ENCODE measurements around the gene FRYL.
A peak's percentile ranks its signal among the peaks of the same experiment; 100 is the strongest.
"Not testable (repeated sequence)": the region's sequence is repeated elsewhere in the genome, so short reads cannot be mapped to it uniquely, and the experiment has no call there.

The FRYL gene

DNA sequence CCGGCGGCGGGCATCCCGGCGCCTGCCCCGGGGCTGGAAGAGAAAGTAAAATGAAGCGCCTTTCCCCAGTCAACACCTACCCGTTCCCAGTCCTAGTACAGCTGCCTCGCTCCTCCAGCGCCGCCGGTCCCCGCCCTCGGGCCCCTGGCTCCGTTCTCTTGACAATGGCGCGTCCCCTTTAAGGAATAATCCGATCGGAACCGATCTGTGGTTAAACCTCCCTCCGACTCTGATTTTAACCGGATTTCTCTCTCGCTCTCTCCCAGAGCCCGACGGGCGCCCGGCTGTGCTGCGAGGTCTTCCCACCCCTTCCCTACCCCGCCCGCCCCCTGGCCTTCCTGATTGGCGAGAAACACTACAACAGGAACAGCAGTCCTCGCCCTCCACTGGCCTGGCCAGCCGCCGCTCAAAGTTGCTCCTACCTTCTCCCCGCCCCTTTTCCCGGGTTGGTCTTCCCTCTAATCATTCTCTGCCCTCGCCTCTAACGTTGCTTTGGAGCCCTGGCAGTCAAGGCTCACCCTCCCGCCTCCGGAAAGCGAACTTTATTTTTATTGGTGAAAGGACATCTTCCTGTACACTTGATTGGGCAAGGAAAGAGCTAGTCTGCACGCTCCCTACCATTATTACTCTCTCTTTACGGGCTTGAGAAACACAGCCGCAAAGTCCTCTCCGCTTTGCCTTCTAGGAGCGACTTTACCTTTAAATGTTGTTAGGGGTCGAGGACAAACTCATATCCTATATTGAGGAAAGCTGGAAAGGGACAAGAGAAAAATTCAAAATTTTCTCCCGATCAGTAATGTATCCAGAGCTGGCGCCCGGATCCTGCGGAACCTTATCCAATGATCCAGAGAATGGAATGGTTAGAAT lies at the start of gene FRYL:
TSS of gene FRYL (minus strand) at position 282 of the 867 bp plus-strand sequence. CDS start 145,869 bp downstream, outside the sequence.
- peak; percentile 90 to 91 for DNase-seq (ENCODE audit: low read depth in 2 of 2)

DNA sequence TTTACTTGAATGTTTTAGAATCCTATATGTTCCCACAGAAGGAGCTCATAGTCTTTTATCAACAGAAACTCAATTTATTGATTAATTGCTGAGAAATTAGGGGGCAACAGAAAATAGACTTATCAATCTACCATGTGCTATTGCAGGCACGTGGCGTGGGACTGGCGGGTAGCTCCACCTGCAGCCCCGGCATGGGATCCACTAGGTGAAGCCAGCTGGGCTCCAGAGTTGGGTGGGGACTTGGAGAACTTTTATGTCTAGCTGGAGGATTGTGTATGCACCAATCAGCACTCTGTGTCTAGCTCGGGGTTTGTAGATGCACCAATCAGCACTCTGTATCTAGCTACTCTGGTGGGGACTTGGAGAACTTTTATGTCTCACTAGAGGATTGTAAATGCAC lies 47.5 kb upstream of the FRYL start:
- DNase-seq (ENCODE audit: low read depth in 2 of 2), result no peak

DNA sequence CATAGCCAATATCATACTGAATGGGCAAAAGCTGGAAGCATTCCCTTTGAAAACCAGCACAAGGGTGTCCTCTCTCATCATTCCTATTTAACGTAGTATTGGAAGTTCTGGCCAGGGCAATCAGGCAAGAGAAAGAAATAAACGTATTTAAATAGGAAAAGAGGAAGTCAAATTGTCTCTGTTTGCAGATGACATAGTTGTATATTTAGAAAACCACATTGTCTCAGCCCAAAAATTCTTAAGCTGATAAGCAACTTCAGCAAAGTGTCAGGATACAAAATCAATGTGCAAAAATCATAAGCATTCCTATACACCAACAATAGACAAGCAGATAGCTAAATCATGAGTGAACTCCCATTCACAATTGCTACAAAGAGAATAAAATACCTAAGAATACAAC lies 41.4 kb upstream of the FRYL start:
- DNase-seq (ENCODE audit: low read depth in 2 of 2), result not testable (repeated sequence)

DNA sequence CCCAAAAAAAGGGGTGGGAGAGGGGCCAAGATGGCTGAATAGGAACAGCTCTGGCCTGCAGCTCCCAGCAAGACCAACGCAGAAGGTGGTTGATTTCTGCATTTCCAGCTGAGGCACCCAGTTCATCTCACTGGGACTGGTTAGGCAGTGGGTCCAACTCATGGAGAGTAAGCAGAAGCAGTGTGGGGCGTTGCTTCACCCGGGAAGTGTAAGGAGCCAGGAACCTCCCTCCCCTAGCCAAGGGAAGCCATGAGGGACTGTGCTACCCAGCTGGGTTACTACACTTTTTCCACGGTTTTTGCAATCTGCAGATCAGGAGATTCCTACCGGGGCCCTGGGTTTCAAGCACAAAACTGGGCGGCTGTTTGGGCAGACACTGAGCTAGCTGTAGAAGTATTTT lies 36.9 kb upstream of the FRYL start:
- no peak for DNase-seq (ENCODE audit: low read depth in 2 of 2)

DNA sequence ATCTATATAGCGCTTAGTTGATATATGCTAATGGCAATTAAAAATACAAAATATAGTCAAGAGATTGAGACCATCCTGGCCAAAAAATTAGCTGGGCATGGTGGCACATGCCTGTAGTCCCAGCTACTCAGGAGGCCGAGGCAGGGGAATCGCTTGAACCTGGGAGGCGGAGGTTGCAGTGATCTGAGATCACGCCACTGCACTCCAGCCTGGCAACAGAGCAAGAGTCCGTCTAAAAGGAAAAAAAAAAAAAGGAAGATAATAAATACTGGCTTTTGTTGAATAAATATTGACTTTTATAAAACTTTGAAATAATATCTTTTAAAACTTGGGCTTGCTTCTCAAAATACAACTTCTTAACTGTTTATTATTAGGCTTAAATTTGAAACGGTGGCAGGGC lies 36.2 kb upstream of the FRYL start:
- DNase-seq (ENCODE audit: low read depth in 2 of 2), result not testable (repeated sequence)

DNA sequence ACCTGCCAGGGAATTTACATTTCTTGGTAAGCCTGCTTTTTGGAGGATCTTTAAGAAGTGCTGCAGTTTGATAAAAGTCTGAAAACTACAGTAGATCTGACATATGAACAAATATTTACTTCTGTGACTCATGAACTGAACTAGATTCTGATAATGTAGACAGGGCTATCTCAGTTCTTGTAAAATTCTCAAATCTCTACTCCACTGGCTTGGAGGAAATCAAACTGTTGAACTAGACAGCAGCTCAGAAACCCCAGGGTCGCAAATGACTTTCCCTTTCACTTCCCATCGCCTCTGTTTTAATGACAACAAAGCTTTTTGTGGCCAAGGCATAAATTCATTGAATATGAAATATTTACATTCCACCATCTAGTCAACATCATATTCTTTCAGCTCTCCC lies 35.4 kb upstream of the FRYL start:
- DNase-seq (ENCODE audit: low read depth in 2 of 2), result no peak

DNA sequence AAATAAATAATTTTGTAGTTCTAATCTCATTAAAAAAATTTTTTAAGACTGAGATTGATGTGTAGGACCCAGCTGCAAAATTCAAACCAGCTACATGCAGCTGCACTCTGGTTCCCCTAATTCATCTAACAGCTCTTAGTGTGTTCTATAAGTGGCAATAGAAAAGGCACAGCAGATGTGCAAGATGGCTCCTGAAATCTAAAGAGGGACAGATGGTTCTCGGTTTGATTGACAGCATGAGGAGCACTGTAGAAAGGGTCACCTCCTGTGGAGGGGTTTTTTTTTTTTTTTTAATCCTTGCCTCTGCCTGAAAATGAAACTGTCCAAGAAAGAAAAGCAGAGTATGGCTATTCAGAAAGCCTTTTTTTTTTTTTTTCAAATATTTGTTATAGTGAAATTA lies 33.9 kb upstream of the FRYL start:
- no peak for DNase-seq (ENCODE audit: low read depth in 2 of 2)

DNA sequence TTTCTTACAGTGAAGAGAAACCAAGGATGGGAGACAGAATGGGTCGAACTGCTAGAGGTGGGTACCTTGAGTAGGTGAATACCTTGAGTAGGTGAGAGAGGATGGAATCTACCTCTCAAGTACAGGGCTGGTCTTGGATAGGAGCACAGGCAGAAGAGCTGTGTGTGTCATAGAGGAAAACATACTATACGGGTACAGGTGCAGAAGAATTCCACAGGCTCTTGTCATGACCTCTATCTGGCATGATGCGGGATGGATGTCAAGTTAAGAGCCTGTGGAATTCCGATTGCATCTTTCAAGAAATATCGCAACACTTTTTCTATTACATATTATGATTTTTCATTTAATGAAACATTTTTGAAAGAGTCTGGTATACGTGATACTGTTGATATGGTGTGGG lies 32.8 kb upstream of the FRYL start:
- DNase-seq (ENCODE audit: low read depth in 2 of 2), result no peak

DNA sequence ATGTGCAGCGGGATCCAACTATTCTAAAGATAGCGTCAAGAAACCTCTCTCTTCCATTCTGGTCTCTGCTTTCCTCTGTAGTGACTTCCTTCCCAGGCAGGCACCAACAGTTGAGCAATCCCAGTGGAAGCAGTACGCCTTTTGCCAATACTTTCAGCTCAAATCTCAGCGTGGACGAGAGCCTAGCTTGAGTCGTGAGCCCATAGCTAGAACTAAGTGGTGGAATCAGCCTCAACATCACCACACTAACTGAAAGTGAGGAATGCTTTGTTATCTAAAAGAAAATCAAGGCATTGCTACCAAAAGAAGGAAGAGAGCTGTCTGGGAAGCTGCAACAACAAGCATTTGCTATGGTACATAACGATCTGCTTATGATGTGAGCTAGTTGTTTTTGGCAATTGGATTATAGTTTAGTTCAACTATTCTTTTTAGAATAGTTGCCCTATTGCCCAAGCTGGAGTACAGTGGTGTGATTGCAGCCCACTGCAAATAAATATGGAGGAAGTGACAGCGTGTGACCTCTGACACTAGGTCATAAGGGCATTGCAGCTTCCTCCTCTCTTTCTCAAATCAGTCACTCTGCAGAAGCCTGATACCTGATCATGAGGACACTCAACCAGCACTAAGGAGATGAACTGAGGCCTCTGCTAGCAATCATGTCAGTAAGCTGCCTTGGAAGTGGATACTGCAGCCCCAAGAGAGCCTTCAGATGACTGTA lies 24.7 kb upstream of the FRYL start:
- no peak for DNase-seq (ENCODE audit: low read depth in 2 of 2)

DNA sequence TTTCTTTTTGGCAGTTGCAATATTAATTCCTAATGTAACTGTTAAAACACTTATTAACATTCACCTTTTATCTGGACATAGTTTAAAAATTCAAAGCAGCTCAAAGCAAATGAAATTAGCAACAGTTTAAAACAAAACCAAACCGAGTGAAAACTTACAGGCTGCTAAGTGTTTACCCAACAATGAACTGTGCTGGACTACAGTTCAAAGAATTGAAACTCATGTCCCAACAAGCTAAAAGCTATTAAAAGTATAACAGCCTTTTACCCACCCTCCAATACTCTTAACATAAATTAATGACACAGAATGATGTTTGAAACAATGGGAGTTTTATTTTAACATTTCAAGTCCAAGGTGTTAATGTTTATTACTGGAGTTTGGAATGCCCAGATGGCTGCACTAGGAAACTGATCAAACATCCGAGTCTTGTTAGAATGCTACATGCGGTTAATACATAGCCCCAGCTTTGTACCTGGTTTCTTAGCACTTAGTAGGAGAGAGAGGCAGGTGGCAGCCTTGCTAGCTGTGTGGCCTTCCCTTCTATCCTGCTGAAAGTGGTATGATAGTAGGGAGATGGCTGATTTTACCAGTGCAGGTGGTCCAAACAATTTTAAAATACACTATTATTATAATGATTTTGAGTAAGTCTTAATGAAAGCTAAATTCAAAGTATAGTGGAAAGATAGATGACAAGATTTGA lies 21.1 kb upstream of the FRYL start:
- DNase-seq (ENCODE audit: low read depth in 2 of 2), result no peak

DNA sequence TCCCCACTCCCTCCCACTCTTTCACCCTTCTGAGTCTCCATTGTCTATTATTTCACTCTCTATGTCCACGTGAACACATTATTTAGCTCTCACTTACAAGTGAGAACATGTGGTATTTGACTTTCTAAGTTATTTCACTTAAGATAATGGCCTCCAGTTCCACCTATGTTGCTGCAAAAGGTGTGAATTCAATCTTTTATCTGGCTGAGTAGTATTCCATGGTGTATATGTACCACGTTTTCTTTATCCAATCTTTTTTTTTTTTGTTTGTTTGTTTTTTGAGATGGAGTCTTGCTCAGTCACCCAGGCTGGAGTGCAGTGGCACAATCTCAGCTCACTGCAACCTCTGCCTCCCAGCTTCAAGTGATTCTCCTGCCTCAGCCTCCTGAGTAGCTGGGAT lies 20.1 kb upstream of the FRYL start:
- not testable (repeated sequence) for DNase-seq (ENCODE audit: low read depth in 2 of 2)

DNA sequence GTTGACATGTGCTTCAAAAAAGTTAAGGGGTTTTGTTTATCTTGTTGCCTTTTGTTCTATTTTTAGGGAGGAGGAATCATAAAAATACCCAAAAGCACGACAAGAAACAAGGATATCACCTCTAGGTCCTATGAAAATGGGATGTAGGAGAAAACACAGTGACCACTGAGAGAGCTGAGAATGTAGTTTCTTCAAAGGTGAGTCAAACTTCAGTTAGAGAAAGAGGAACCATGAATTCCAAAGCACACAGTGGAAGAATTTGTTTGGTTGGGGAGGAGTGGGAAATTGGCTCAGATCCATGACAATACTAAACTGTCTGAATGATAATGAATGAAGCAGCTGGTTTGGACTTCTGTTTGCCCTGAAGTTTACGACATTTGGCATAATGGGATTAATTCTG lies 19.1 kb upstream of the FRYL start:
- no peak for DNase-seq (ENCODE audit: low read depth in 2 of 2)

DNA sequence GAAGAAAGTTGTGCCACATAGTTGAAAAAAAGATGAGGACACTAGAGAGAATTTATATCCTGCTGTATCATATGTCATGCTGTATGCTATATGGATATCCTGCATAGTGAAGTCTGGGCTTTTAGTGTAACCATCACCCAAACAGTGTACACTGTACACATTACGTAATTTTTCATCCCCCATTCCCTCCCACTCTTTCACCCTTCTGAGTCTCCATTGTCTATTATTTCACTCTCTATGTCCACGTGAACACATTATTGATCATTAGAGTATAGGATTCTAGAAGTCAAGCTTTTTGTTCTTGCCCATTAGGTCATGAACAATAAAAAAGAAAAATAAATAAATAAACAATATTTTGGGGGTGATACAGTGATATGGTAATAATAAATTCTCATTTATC lies 18.0 kb upstream of the FRYL start:
- no peak for DNase-seq (ENCODE audit: low read depth in 2 of 2)

DNA sequence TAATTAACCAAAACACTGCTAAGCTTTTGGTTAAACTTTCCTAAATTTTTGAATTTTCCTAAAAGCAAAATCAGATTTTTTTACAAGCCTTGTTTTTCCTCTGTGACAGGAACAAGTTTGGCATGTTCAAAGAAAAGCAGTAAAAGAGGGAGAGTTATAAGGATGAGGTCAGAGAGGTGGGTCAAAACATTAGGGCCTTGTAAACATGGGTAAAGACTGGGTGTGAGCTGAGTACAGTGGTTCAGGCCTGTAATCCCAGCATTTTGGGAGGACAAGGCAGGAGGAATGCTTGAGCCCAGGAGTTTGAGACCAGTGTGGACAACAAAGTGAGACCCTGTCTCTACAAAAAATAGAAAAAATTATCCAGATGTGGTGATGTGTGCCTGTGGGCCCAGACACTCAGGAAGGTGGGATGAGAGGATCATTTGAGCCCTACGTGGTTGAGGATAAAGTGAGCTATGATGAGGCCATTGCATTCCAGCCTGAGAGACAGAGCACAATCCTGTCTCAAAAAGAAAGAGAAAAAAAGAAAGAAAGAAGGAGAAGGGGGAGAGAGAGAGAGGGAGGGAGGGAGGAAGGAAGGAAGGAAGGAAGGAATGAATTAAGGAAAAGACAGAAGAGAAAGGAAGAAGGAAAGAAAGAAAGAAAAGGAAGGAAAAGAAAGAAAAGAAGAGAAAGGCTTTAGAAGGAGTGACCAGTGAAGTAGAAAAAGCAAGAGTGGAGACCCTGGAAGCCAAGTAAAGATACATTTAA lies 17.0 kb upstream of the FRYL start:
- no peak for DNase-seq (ENCODE audit: low read depth in 2 of 2)

DNA sequence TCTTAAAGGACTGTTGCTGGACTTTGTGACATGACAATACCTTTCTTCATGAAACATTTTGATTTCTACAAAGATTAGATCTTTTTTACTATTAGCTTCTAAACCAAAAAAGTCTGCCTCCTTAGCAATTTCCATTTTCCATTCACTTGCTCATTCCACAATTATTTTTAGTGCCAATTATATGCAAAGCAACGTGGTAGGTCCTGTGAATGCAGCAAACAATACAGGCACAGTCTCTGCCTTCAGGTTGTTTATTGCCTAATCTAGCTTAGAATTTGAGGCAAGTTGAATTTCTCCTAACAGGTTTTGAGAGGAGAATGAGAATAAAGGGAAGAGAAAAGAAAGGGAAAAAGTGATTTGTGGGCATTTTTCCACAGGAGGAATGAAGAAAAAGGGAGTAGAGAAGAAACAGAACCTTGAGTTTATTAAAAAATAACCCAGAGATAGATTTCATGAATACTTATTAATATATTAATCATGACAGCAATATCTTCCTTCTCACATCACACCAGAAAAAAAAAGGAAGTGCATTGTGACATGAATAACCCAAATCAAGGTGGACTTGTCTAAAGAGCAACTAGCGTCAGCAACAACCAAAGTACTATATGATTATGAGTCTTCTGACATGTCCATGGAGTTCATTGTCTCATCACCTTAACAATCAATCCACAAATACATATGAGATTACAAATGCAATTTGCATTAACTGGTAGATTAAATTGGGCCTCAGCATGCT lies 16.3 kb upstream of the FRYL start:
- DNase-seq (ENCODE audit: low read depth in 2 of 2), result no peak

DNA sequence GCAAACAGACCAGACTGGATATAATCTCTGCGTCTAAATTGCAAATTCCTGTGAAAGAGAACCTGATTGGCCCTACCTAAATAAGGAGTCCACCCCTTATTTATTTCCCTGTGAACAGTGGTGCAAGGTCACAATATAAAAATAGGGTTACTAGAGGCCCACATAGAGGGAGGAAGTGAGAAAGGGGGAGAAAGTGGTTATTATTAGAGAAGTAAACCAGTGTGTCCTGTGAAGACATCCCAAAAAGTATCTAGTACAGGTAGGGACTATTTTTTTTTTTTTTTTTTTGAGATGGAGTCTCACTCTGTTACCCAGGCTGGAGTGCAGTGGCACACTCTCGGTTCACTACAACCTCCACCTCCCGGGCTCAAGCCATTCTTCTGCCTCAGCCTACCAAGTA lies 15.0 kb upstream of the FRYL start:
- DNase-seq (ENCODE audit: low read depth in 2 of 2), result no peak

DNA sequence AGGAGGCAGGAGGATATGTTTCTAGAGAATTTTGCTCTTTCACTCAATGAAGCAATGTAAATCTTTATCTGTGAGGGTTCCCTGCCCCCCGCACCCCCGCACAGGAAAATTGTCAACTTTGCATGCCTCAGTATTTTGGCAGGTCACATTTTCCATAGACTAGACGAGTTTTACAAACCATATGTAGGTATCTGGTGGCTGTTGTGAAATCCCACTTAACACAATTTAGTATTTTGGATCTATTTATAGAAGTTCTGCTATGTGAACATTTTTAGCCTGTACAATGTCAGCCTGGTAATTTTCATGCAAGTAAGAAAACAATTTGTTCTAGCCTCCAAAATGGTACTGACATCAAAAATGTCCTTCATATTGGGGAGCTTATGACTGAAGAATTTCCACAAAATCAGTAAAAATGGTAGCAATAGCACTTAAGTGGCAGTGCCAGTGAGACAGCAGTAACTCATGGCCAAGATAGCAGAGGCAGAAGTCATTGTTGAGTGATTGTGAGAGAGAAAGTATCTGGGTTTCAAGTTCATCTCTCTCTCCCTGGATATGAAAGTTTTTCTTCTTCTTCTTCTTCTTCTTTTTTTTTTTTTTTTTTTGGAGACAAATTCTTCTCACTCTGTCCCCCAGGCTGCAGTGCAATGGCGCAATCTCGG lies 12.4 kb upstream of the FRYL start:
- DNase-seq (ENCODE audit: low read depth in 2 of 2), result no peak

DNA sequence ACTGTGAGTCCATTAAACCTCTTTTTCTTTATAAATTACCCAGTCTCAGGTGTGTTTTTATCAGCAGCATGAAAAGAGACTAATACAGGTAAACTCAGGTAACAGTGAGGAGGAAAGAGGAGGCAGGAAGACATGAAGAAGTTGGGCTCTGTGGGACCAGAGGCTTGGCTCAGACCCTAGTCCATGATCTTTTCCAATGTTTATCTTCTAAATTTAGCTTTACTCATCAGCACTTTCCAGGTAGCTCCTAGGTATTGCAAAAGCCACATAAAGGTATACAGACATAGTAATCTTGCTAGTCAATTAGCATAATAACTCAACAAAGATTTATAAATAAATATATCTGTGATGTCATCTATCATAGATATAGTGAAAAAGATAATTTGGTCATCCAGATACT lies 11.2 kb upstream of the FRYL start:
- DNase-seq (ENCODE audit: low read depth in 2 of 2), result no peak

DNA sequence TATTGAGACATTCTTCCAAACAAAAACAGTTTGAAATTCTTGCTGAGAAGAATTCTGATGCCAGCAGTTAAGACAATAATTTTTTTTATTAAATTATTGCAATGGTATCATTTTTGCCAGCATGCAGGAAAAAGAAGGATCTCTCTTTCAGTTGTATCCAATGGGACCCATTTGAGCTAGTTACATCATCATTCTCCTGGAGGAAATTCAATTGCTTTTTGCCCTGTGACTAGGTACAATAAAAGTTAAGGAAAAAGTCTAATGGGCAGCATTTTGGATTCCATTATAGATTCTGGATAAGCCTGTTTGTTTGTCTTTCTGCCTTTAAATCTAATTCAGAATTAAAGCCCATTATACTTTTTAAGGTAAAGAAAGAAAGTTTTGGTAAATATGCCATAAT lies 10.5 kb upstream of the FRYL start:
- DNase-seq (ENCODE audit: low read depth in 2 of 2), result no peak

DNA sequence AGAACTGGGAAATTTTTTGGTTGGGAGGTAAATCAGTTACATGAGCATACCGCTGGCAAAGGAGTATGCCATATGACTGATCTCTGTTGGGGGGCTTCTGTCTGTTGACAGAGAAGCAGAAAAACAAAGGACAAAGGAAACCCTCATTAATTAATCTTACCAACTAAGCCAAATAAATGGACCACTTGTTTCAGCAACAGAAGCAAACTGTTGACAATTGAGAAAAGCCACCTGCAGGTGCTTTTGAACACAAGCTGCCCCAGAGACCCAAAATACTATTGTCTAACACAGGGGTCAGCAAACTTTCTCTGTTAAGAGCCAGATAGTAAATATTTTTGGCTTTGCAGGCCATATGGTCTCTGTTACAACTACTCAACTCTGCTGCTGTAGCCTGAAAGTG lies 7.0 kb upstream of the FRYL start:
- DNase-seq (ENCODE audit: low read depth in 2 of 2), result no peak

DNA sequence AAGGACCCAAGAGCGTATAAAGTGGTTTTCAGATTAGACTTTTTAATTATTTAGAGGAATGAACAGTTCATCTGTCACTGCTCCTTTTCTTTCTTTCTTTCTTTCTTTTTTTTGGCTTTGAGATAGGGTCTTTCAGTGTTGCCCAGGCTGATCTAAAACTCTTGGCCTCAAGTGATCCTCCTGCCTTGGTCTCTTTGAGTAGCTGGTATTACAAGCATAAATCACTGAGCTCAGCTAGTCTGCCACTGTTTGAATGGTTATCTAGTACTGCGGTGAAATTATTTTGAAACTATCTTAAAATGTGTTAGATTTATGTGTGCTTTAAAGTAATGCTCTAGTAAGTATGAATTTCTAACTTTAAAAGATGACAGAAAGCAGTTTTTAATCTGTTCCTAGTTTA lies 6.5 kb upstream of the FRYL start:
- DNase-seq (ENCODE audit: low read depth in 2 of 2), result no peak

Measured in stimulated activated CD4-positive, alpha-beta T cell treated with anti-CD3 and anti-CD28 coated beads, Interleukin-1b, Interleukin-23, amount 100 ng/mL, for 1 hour (primary cell).